Subcutaneous adipose tissue (tissue), 4 donors: ENCODE results near the gene AVPR2. TPM values are rescaled to one million over a fixed set of nuclear protein-coding genes. Genes with fewer than 3 reads are reported as not detected.

Experiments
- total RNA-seq, 4 donors: library from RNA; depleted of rRNA; stranded (reverse); fragments of >200 nt; gene quantifications; one replicate each; pipeline ENCODE4 v1.1.0, GENCODE V29; 2016
- TF ChIP-seq, protein P1 (sequence below): fragments of 450-650 bp; IDR thresholded peaks from one replicate; pipeline ENCODE4 v1.5.1; 2016; ENCODE audit warnings: low read depth, mild to moderate bottlenecking, control low read depth, antibody characterized with exemption, moderate library complexity

Gene AVPR2
- total RNA-seq, 4 donors from 2014 or later = 3.4 to 13.9 (median 5.7) TPM

DNA sequence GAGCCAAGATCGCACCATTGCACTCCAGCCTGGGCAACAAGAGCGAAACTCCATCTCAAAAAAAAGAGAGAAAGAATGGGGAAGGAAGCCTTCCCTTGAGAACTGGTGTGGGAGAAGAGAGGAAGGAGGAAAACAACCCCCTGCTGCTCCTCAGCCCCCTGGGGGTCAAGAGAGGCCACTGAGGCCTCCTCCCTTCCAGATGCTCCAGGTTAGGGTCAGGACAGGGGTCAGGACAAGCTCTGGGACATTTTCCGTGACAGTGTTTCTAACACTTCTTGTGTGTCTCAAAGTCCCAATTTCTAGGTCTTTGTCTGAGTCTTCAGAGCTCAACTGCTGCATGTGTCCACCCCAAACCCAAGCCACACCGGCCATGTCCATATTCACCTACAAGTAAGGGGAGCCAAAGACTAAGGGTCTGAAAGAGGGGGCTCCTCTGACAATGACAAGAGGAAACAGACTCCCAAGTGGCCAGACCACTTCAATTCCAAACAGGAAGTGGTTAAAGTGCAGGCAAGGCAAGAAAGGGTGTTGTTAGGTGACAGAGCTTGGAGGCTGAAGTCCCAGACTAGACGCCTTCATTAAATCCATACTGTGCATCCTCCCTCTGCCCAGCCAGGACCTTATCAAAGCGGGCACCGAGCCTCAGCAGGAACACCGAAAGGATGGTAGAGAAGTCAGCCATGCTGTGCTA lies 26.8 kb upstream of the AVPR2 start:
- TF ChIP-seq, protein P1, sequence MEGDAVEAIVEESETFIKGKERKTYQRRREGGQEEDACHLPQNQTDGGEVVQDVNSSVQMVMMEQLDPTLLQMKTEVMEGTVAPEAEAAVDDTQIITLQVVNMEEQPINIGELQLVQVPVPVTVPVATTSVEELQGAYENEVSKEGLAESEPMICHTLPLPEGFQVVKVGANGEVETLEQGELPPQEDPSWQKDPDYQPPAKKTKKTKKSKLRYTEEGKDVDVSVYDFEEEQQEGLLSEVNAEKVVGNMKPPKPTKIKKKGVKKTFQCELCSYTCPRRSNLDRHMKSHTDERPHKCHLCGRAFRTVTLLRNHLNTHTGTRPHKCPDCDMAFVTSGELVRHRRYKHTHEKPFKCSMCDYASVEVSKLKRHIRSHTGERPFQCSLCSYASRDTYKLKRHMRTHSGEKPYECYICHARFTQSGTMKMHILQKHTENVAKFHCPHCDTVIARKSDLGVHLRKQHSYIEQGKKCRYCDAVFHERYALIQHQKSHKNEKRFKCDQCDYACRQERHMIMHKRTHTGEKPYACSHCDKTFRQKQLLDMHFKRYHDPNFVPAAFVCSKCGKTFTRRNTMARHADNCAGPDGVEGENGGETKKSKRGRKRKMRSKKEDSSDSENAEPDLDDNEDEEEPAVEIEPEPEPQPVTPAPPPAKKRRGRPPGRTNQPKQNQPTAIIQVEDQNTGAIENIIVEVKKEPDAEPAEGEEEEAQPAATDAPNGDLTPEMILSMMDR = no peak

DNA sequence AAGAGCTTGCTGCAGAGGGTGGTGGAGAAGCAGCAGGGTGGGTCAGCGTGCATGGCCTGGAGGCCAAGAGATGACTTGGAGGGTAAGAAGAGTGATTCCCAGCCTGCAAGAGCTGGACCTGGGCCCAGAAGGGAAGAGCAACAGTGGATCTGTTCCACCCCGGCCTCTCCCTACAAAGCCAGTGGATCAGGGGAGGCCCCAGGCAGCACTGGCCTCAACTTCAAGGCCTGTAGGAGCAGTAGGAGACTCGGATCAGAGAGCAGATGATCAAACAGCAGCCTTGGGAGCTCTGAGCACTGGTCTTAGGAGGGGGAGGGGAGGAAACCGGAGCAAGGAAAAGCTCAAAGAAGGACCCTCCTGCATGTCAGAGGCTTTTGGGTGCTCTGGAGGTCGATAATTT lies 26.1 kb upstream of the AVPR2 start:
- TF ChIP-seq, protein P1 = no peak

DNA sequence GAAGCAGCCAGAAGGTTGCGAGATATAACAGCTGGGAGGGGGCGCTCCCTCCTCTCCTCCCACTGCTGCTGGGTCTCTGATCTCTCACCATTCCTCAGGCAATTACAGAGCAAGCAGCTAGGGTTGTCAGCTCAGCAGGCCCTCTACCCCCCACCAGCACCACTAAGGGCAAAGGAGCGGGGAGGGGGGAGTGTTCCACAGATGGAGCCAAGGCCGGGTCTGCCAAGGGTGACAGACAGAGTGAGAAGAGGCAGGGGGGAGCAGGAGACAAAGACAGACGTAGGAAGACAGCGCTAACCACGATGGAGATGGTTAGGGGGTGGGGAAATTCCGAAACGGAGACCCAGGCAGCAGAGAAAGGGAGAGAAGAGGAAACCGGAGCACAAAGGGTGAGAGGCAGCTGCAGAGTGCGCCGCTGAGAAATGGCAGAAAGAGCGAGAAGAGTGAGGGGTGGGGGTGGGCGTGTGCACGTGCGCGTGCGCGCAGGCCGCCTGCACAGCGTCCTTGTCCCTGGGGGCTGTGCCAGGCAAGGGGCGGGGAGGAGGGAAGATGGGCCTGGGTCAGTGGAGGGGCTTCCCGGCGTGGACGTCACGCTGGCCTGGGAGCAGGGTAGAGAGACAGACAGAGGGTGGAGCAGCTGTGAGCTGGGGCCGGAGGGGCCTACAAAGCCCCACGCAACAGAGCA lies 25.4 kb upstream of the AVPR2 start:
- TF ChIP-seq, protein P1 = no peak

DNA sequence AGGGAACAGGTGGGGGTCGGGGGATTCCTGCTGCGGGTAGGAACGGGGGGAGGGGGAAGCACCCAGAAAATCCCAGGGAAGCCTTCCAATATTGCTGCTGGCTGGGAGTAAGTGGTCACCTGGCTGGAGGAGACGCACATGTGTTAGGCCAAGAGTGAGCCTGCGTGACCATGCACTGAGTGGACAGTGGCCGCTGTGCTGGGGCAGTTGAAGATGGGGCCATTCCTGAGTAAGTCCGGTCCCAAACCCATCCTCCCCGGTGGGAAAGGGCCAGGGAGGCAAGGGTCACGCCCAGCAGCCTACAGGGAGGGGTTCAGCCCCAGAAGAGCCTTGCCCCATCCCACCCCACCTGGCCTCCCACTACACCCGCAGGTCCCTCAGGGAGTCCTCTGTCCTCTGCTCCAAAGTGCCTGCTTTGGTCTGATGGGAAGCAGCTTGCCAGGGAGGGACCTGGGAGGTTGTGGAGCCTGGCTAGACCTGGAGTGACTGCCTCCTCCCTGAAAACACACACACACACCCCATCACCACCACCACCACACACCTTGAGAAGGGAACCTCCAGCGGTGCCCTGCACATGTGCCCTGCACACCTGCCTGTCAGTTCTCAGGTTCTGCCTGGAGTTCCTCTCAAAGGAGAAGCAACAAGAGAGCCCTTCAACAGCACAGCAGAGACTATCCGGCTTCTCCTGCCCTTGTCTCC lies 24.6 kb upstream of the AVPR2 start:
- TF ChIP-seq, protein P1 = no peak

DNA sequence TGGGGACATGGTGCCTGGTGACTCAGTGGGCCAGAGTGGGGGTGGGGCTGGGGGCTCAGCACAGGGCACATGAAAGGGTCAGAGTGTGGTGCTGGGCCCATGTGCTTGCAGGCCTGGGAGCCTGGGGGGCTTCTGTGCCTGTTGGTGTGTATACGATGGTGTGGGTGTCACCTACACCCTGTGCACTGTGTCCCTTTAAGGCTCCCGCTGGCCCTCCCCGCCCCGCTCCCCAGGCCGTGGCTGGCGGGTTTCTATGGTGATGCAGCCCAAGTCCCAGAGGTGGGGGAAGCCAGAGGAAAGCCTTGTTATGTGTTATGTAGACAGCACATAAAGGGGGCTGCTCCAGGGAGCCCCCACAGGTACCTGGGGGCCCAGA lies 24.0 kb upstream of the AVPR2 start:
- TF ChIP-seq, protein P1 = no peak

DNA sequence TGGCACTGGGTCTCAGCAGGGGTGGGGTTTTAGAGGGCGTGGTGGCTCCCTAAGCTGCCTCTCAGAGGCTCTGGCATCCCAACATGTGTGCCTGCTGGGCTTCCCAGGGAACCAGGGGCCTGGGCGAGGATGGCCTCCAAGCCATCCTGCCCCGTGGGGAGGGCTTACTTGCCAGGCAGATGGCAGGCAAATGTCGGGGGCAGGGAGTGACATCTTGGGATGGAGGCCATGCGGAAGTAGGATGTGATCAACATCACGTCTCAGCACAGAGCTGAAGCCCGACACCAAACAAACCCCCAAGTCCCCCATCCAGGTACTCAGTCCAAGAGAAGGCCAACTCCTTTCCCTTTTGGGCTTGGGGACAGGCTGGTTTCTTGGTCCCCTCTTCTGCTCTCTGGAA lies 23.2 kb upstream of the AVPR2 start:
- TF ChIP-seq, protein P1 = no peak

DNA sequence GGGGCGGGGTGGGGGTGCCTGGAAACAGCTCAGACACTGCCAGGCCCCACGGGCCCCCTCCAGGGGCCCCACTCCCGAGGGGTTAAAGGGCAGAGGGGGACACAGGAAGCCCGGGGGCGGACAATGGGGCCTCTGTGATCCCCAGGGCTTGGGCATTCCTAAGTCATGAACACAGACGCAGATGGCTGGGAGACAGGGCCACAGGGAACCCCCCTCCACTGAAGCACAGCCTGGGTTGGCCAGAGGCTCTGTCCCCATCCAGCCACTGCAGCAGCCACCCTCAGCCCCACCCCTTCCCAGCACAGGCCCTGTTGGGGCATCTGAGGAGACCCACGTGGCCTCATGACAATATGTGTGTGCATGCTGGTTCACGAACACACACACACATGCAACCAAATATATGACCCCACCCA lies 22.4 kb upstream of the AVPR2 start:
- TF ChIP-seq, protein P1 = no peak
